ACHN (cell line): Measurements from ENCODE around the gene DUSP19.

Source experiments
- DNase-seq: peaks from one replicate; pipeline ENCODE4 v3.0.0-alpha.2; 2015
- in situ Hi-C: cut with HindIII; loops from 2 replicates; pipeline ENCODE4 v1.10.0; 2017; ENCODE audit warnings: low sequenced_read_pairs, low pct_ligation_motif_present, low pct_unique_long_range_greater_than_20kb

Gene DUSP19

DNA sequence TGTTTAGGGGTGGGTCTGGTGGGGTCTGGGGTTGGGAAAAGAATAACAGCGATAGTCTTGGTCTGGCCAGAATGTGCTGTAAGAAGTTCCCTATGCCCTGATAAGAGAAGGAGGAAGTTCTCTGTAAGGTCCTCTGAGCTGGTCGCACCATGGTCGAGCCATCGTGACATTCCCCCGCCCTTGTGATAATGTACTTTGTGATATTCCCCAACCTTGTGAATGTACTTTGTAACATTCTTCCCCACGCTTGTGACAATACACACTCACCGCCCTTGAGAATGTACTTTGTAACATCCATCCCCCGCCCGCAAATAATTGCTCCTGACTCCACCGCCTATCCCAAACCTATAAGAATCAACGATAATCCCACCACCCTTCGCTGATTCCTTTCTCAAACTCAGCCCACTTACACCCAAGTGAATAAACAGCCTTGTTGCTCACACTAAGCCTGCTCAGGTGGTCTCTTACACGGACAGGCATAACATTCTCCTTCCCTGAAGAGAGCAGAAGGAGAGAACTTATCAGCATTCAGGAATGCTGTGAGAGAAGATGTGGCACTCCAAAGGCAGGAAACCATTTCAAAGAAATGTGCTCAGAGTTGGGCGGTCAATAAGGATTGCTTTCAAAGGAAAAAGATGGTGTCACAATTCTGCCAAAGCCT is 17.8 kb upstream of the DUSP19 start:
- DNase-seq, result no peak
- in situ Hi-C loops, result no loop called here

DNA sequence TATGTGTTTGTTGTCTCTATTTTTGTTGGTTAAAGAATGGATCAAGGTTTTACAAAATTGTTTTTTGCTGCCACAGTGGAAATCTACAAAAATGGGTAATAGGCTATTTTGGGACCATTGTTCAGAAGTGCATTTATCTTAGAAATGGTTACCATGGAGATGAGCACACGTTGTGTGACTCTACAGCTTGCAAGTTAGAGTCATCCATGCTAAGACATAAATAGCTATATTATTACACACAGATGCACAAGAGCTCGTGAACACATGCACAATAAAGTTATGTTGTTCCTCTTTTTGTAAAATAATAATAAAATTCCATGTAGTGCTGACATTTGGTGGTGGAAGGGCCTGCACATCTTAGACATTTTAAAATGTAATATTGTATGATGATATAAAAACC is 15.5 kb upstream of the DUSP19 start:
- in situ Hi-C loops, result no loop called here
- no peak for DNase-seq

DNA sequence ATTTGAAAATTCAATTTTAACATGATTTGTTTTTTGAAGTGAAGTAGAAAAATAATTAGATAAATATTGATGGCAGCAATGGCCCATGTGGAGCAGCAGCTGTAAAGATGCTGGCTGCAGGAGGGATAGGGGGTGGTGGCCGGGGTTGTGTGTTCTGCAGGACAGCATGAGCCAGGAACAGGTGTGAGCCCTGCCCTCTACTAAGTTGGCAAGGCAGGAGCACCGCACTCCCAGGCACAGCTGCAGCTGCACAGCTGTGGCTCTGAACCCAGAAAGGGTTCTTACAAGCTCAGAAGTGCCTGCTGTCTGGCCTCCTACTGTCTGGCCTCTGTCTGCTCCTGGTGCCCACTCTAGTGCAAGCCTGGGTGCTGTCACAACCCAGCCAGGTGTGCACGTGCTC is 10.0 kb upstream of the DUSP19 start:
- DNase-seq, result no peak

DNA sequence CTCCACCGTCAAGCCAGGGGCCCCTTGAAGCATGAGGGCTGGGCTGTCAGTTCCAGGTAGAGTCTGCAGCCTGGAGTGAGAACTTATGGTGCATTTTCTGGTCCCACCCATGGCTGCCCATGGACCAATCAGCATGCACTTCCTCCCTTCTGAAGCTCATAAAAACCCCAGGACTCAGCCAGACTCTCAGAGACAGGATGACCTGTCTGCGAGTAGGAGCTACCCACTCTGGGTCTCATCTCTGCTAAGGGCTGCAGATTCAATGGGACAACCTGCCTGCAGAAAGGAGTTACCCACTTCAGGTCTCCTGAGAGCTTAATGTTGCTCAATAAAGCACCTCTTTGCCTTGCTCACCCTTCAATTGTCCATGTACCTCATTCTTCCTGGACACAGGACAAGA is 9.4 kb upstream of the DUSP19 start:
- DNase-seq, result no peak
- in situ Hi-C loops, result no loop called here

More for the DNA sequence above, 10.0 kb upstream of the DUSP19 start:
- in situ Hi-C loops, result no loop called here

DNA sequence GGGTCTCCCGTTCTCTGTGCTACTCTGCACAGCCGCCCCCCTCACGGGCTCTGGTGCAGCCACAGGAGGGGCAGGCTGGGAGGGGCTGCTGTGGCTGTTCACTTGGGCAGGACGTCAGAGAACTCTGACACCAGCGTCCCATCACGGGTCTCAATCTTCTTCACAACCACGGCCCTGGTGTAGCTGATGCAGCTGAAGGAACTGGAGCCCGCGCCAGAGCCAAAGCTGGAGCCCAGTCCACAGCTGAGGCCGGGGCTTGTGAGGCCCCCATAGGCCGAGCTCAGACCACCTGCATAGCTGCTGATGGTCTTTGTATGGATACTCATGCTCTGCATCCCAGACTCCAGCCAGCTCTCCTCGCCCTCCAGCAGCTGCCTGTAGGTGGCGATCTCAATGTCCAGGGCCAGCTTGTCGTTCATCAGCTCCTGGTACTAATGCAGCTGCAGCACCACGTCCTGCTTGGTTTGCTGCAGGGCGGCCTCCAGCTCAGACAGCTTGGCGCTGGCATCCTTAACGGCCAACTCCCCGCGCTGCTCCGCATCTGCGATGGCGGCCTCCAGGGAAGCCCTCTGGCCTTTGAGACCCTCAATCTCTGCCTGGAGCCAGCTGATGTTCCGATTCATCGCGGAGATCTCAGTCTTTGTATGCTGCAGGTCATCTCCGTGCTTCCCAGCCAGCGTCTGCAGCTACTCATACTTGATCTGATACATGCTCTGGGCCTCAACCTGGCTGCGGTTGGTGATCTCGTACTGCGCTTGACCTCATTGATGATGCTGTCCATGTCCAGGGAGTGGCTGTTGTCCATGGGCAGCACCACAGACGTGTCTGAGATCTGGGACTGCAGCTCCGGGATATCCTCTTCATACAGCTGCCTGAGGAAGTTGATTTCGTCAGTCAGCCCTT is 7.4 kb upstream of the DUSP19 start:
- in situ Hi-C loops, result no loop called here
- DNase-seq, result no peak

DNA sequence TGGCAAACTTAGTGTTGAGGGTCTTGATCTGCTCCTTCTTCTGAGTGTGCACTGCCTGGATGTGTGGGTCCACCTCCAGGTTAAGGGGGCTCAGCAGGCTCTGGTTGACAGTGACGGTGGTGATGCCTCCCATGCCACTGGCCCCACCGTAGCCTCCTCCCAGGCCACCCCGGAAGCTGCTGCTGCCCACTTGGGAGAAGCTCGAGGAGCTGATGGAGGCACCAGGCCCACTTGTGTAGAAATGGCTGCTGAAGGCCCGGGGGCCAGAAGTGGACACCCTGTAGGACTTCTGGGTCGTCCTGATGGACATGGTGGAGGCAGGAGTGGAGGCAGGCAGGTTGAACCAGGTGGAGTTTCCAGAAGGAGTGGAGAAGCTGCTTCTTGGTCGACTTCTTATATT is 6.4 kb upstream of the DUSP19 start:
- in situ Hi-C loops, result no loop called here
- DNase-seq, result no peak

DNA sequence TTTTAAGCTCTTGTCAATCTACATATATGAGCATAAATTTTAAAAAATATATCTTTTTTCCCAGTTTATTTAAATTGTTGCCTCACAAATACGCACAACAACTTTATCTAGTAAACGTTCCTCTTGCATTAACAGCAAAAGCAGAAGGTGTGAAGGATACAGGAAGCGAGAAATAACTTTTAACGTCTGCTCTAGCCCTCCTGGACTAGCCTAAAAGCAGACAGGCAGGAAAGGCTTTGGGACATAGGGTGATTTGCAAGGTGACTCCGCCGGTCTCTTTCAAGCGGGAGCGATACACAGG is 434 bp upstream of the DUSP19 start:
- in situ Hi-C loops, result no loop called here
- DNase-seq, result no peak

DNA sequence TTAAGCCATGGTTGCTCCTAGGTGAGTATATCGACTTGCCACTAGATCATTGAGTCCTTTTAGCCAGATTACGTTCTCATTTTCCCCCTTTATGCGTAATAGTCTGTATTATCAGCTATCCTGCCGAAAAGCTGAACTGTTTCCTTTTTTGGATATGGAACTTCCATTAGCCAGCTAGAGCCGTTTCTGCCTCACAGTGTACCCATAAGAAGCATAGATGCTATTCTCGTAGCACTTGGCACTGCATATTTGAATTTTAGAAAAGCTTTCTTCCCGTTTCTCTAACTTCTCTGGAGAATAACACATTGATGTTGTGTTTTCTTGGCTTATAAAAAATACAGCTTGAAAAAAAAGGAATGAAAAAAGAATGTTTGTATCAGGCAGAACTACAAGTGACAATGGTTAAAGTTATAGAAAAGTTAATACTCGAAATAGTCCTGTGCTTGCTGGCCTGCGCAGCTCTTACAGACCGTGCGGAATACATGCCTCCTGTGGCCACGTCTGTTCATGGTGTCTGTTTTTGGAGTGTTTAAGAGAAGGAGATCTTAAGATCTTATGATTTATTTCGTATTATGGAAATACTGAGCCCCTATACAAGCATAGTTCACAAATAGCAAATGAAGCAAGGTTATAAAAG is 710 bp downstream of the DUSP19 start:
- in situ Hi-C loops, result no loop called here
- DNase-seq, result no peak

DNA sequence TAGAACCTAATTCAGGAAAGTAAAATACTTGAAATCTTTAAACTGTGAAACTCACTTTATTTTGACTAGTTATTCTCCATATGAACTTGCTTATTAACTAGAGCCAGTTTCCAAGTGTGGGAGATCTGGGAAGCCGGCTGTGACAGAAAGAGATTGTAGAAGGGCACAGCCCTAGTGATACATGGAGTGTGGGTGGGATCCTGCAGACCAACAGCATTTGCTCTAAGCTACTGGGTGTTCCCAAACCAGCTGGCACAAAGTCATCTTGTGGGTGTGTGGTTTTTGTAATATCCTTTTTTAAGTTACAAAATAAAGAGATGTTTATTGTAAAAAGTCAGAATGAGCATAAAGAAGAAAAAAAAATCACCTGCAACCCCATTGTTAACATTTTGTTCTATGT is 3.4 kb downstream of the DUSP19 start:
- DNase-seq, result no peak
- in situ Hi-C loops, result no loop called here

DNA sequence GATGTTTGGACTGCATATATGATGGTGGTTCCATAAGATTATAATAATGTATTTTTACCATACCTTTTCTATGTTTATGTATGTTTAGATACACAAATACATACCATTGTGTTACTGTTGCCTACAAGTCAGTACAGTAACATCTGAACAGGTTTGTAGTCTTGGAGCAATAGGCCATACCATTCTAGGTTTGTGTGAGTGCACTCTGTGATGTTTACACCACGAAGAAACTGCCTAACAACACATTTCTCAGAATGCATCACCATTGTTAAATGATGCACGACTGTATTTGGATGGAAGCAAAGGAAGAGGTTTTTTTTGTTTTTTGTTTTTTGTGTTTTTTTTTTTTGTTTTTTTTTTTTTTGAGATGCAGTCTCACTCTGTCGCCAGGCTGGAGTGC is 9.5 kb downstream of the DUSP19 start:
- DNase-seq, result no peak
- in situ Hi-C loops, result no loop called here

DNA sequence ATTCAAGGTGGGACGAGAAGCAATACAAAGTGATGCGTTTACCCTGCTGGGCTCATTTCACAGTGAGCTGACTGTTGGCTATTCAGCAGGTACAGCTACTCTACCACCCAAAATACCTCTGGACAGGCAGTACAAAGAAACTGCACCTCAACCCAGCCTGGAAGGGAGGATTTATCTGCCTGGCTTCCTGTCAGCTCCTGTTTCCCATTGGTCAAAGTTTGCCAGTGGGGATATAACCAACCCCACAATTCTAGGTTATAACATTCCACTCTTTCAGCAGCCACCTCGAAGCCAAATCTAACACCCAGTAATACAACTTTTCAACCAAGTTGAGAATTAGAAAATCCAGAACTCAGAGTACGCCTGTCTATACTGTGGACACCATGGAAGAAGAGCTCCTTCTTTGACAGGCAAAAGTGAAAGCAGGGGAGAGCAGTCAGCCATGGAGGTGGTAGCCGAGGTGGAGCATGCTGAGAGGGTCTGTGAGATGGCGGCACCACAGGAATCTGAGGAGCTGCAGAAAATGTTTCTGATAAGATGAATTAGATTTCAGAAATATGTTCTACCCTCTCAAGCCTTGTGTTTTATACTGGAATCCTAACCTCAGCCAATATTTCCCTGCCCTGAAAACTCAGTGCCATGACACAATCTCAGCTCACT is 10.8 kb downstream of the DUSP19 start:
- in situ Hi-C loops, result no loop called here
- peak; percentile 50 for DNase-seq

DNA sequence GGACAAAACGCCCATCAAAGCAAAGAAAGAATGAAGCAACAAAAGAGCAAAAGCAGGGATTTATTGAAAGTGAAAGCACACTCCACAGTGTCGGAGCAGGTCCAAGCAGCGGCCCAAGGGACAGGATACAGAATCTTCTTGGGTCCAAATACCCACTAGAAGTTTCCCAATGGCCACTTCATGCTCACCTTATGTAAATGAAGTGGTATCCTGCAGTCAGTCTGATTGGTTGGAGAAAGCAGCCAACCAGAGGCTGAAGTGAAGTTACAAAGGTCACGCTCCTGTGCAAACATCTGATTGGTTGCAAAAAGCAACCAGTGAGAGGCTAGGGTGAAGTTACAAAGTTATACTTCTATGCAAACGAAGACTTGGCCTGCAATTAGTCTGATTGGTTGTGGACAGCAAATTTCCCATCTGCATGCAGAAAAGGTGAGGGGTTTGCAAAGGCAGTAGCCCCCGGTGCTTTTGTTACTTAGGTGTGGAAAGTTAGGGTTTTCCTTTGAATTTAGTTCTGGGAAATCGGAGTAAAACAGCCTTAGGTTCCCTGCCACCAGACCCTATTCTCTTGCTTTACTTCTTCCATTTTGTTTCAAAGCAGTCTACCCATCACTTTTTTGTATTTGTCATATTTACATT is 12.9 kb downstream of the DUSP19 start:
- no peak for DNase-seq
- in situ Hi-C loops, result no loop called here

DNA sequence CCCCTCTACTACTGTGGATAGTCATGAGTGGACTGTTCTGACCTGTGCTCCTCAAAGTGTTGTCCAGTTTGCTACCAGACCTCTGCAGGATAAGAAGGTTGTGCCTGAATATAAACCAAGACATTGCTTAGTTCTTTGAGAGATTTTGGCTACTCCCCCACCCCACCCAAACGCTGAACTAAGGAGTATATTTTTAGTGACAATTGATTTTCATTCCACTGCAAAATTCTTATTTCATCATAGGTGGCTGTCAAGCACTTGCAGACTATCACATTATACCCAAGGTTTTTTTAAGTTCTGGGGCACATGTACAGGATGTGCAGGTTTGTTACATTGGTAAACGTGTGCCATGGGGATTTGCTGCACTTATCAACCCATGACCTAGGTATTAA is 13.4 kb downstream of the DUSP19 start:
- in situ Hi-C loops, result no loop called here
- no peak for DNase-seq

DNA sequence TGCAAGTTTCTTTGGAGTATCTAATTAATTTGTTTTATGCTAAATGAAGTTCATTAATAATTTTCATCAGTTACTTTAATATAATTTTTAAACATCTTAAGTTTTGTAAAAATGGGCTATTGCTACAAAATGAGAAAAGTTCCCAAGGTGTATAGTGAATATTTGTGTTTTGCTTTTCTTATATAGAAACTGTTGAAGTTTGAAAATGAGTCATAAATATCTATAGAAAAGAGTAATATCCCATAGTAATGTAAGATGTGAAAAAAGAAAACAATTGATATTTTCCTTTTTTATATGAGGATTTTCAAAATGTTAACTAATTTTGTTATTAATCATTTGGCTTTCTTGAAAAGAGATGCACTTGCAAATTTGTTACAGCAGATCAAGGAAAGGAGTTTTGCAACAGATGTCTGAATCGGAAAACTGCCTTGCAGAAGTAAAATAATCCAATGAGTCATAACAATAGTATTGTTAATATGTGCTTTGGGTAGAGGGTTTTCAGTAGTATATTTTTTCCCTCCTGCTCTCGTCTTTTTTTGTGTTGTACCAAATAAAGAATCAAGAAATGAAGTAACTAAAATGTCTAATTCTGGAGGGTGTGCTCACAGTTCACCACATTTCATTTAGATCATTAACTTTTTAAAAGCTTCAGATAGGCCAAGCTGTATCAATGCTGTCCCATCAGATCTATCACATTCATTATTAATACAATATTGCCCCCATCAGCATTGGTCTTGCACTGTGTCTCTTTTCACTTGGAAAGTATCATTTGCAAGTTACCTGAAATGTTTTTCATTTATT is 15.5 kb downstream of the DUSP19 start:
- DNase-seq, result peak; percentile 42
- in situ Hi-C loops, result no loop called here

DNA sequence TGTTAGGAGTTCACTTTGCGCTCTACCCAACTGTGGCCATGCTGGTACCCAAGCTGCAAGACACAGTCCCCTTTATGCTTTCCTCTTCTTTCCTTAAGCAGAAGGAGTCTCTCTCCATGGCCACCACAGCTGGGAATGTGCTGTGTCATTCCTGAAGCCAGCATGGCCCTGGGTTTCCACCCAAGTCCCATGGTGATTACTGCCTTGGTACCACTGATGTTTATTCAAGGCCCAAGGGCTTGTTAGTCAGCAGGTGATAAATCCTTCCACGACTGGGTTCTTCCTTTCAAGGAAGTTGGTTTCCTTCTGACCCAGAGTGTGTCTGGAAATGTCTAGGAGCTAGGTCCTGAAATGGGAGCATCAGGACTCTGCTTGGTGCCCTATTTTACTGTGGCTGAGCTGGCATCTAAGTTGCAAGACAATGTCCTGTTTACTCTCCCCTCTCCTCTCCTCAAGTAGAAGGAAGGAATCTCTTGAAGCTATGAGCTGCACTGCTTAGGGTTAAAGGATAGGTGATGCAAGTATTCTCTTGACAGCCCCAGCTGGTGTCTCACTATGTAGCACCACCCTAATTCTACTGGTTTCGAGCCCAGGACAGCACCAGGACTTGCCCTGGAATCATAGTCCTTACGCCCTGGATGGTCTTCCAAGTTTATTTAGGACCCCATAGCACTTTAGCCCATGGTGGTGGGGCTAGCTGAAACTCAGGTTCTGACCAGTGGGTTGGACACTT is 27.0 kb downstream of the DUSP19 start:
- in situ Hi-C loops, result no loop called here
- no peak for DNase-seq

DNA sequence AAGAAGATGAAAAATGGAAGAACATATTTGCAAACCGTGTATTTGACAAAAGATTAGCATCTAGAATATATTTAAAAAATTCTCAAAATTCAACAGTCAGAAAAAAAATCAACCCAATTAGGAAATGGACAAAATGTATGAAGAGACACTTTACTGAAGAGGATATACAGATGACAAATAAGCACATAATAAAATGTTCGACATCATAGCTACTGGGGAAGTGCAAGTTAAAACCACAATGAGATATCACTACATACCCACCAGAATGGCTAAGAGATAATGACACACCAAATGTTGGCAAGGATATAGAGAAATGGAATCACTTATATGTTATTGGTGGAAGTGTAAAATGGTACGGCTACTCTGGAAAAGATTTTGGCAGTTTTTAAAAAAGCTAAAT is 34.0 kb downstream of the DUSP19 start:
- in situ Hi-C loops, result no loop called here
- DNase-seq, result no peak

DNA sequence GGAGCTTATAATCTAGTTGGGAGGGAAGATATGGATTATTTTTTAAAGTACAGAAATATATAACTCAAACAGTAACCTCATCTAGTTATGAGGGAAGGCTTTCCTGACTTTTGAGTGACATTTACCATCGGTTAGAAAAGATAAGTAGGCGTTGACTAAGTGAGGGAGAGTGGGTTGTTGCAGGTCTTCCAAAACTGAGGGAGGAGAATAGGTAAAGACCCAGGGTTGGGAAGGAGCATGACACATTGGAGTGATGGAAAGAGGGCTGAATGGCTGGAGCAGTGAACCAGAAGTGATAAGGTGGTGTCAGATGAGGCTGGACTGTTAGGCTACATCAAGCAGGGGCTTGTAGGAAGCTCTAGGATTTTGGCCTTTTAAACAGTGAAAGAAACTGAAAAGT is 35.1 kb downstream of the DUSP19 start:
- no peak for DNase-seq
- in situ Hi-C loops, result no loop called here

DNA sequence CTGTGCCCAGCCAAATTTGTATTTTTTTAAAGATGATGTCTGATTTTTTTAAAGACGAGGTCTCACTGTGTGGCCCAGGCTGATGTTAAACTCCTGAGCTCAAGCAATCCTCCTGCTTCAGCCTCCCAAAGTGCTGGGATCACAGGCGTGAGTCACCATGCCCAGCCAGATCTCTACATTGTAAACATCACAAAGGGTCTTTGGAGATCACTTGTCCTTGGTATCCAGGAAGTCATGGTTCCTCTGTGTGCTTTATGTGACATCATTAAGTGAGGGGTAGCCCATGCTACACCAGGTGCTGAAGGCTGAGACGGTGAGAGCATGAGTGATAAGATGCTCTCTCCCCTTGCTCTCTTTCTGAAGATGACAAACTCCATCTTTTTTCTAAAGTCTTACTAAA is 38.7 kb downstream of the DUSP19 start:
- in situ Hi-C loops, result no loop called here
- no peak for DNase-seq
